Body of pancreas (tissue), 4 donors: ENCODE results near the gene GFOD1. TPM values are rescaled to one million over a fixed set of nuclear protein-coding genes. Genes with fewer than 3 reads are reported as not detected.

Source experiments
- ATAC-seq: fragments of 150-250 bp; one replicate; pipeline ENCODE4 v1.9.1; 2016
- DNase-seq, 4 donors: peaks; one replicate each; pipeline ENCODE4 v3.0.0-alpha.2; 2019
- H3K27ac ChIP-seq, 4 donors: fragments of 200-600 bp; sonication (generic); 1 replicate in 3 of 4; 2 replicates in 1 of 4; pipeline versions ENCODE4 v1.5.1 to v1.6.1; 2016 to 2019; ENCODE audit warnings: mild to moderate bottlenecking in 1 of 4, mixed read lengths in 1 of 4, moderate library complexity in 1 of 4
- H3K27me3 ChIP-seq, 2 donors: fragments of 200-600 bp; sonication (generic); one replicate each; pipeline ENCODE4 v1.6.0; 2016; ENCODE audit warnings: mild to moderate bottlenecking in 1 of 2
- H3K36me3 ChIP-seq, 2 donors: fragments of 200-600 bp; sonication (generic); replicated peaks in 1 of 2; 2 replicates each; pipeline ENCODE4 v1.5.1; 2016; ENCODE audit warnings: low read depth in 2 of 2; ENCODE audit not compliant: insufficient read depth in 1 of 2
- H3K4me1 ChIP-seq: fragments of 200-600 bp; sonication (generic); one replicate; pipeline ENCODE4 v1.6.0; 2016
- H3K4me3 ChIP-seq, 2 donors: fragments of 200-600 bp; sonication (generic); 1 replicate in 1 of 2; 2 replicates in 1 of 2; pipeline ENCODE4 v1.5.1; 2016 to 2019
- H3K9me3 ChIP-seq, 3 donors: fragments of 200-600 bp; sonication (generic); 1 replicate in 2 of 3; 2 replicates in 1 of 3; pipeline ENCODE4 v1.5.1; 2016
- POLR2A ChIP-seq, 3 donors: fragments of 450-650 bp; IDR thresholded peaks; one replicate each; pipeline ENCODE4 v1.6.1; 2016; ENCODE audit warnings: antibody characterized with exemption in 3 of 3, mild to moderate bottlenecking in 2 of 3
- WGBS, 2 donors: methylation state at CpG; one replicate each; pipeline ENCODE4 v1.1.5; 2017; 5-methylcytosine and 5-hydroxymethylcytosine counted together
- intact Hi-C: fragments of 100-400 bp; cut with DNase I; formaldehyde crosslinking; loops from one replicate; pipeline ENCODE4 v1.15.1; 2023
- total RNA-seq, 2 donors: library from RNA; depleted of rRNA; stranded (reverse); fragments of >200 nt; gene quantifications; one replicate each; pipeline ENCODE4 v1.1.0, GENCODE V29; 2016
- TF ChIP-seq, protein P1 (sequence below), 7 experiments: fragments of 450-650 bp in 4 of 7; fragments of 200-600 bp in 3 of 7; sonication (generic) in 3 of 7; IDR thresholded peaks; one replicate each; pipeline ENCODE4 v1.5.1; 2016 to 2019; ENCODE audit warnings: antibody characterized with exemption in 7 of 7

GFOD1 gene
- total RNA-seq, 2 donors from 2014 or later = 4.3 to 5.2 TPM

DNA sequence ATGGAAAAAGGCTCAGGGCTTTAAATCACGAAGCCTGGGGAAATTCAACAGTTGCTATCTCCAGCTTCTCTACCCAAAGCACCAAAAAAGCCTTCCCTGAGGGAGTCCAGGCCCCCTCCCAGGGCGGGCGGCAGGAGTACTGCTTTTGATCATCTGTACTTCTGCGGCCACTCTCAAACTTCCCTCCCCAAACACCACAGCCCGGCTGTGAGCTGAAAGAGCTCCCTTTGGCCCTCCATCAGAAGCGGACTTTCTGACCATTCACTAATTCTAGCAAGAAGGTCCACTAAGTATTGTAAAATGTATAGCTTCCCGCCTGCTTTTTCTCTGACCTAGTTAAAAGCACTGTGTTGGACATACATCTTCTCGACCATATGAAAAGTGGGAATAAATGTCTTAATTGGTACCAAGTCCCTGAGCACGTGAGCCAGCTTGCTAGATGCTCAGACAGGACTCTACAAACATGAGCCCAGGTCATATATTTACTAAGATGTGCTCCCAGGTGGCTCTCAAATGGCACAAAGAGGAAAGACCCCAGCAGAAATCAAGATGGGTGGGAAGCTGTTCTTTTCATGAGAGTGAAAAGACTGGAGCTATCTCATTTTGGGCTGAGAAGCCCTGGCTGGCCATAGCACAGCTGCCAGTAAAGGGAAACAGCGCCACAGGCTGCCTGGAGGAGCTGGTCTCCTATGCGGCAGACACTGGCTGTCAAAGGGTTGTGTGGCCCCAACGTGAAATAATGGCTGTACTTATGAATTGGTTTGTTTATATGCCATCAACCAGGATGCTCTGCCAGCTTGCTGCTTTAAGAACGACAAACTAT is 58.6 kb downstream of the GFOD1 start:
- H3K4me1 ChIP-seq = peaks cover 7% of the 10 kb centered on the region
- no peak overlapping the region for H3K27ac ChIP-seq
- no peak overlapping the region for H3K4me3 ChIP-seq
- H3K36me3 ChIP-seq = no peaks in the 10 kb centered on the region
- WGBS, 2 donors = 86 to 87% methylated on average over 13 of the region's 13 CpGs
- intact Hi-C loops = no loop called here
- DNase-seq (no peak), ATAC-seq (no peak)
- no peak for TF ChIP-seq POLR2A (IDR thresholded peaks at IDR 0.05)
- TF ChIP-seq, protein P1, sequence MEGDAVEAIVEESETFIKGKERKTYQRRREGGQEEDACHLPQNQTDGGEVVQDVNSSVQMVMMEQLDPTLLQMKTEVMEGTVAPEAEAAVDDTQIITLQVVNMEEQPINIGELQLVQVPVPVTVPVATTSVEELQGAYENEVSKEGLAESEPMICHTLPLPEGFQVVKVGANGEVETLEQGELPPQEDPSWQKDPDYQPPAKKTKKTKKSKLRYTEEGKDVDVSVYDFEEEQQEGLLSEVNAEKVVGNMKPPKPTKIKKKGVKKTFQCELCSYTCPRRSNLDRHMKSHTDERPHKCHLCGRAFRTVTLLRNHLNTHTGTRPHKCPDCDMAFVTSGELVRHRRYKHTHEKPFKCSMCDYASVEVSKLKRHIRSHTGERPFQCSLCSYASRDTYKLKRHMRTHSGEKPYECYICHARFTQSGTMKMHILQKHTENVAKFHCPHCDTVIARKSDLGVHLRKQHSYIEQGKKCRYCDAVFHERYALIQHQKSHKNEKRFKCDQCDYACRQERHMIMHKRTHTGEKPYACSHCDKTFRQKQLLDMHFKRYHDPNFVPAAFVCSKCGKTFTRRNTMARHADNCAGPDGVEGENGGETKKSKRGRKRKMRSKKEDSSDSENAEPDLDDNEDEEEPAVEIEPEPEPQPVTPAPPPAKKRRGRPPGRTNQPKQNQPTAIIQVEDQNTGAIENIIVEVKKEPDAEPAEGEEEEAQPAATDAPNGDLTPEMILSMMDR (IDR thresholded peaks at IDR 0.05) = no peak
- no peaks in the 10 kb centered on the region for H3K27me3 ChIP-seq
- no peaks in the 10 kb centered on the region for H3K9me3 ChIP-seq

DNA sequence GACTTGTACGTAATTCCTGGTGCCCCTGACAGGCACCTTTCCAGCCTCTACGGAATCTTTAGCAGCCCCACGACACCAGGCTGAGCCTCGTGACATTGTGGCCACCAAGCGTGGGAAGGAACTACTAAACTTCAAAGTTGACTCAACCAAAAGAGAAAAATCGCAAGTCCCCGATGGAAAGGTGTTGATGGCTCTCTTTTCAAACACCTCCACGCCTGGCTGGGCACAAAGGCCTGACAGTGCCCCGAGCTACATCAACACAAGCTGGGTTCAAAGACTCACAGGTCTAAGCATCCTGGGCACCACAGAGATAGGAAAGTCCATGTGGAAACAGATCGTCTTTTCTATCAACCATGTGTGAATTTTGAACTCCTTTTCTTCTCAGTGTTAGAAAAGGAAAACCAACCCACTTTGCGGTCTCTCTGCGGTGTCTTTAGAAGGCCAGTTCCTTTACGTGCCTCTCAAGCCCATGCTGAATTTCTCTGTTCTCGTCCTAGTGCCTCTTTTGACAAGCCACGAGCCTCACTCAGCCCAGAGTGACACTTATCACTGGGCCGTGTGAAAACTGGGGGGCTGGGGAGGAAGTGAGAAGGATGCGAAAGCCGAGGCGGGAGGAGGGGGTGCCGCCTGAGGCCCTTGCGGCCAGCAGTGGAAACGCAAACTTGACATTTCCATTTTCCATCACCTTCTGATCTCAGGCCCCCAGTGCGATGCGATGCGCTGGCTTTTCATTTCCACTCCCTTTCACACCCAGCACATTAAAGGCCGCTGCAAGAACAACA is 59.4 kb downstream of the GFOD1 start:
- no peak for TF ChIP-seq POLR2A (IDR thresholded peaks at IDR 0.05)
- TF ChIP-seq, protein P1 (IDR thresholded peaks at IDR 0.05) = no peak
- DNase-seq (peak in 1 of 4 donors; percentile 35), ATAC-seq (no peak)
- intact Hi-C loops = no loop called here
- no peak overlapping the region for H3K27ac ChIP-seq
- no peaks in the 10 kb centered on the region for H3K36me3 ChIP-seq
- H3K4me3 ChIP-seq = no peak overlapping the region
- 71 to 76% methylated on average over 26 of the region's 26 CpGs for WGBS, 2 donors
- peaks cover 7% of the 10 kb centered on the region for H3K4me1 ChIP-seq
- H3K9me3 ChIP-seq = no peaks in the 10 kb centered on the region
- H3K27me3 ChIP-seq = no peaks in the 10 kb centered on the region

GRCh38 chr6:13427316-13427715 is 60.1 kb downstream of the GFOD1 start:
- no peaks in the 10 kb centered on the region for H3K27me3 ChIP-seq
- DNase-seq = no peak
- no peaks in the 10 kb centered on the region for H3K9me3 ChIP-seq
- H3K4me1 ChIP-seq = peaks cover 12% of the 10 kb centered on the region
- intact Hi-C loops = no loop called here
- 80 to 85% methylated on average over 8 of the region's 8 CpGs for WGBS, 2 donors
- no peak overlapping the region for H3K27ac ChIP-seq
- TF ChIP-seq POLR2A (IDR thresholded peaks at IDR 0.05) = no peak
- TF ChIP-seq, protein P1 (IDR thresholded peaks at IDR 0.05) = no peak
- no peaks in the 10 kb centered on the region for H3K36me3 ChIP-seq
- no peak for ATAC-seq
- H3K4me3 ChIP-seq = no peak overlapping the region

GRCh38 chr6:13425943-13426931 is 61.2 kb downstream of the GFOD1 start:
- no peak overlapping the region for H3K4me3 ChIP-seq
- H3K27ac ChIP-seq = no peak overlapping the region
- DNase-seq (no peak), ATAC-seq (no peak)
- 91 to 95% methylated on average over 18 to 22 of the region's 22 CpGs for WGBS, 2 donors
- peaks cover 12% of the 10 kb centered on the region for H3K4me1 ChIP-seq
- intact Hi-C loops = no loop called here
- H3K27me3 ChIP-seq = no peaks in the 10 kb centered on the region
- no peaks in the 10 kb centered on the region for H3K36me3 ChIP-seq
- TF ChIP-seq, protein P1 (IDR thresholded peaks at IDR 0.05) = no peak
- no peak for TF ChIP-seq POLR2A (IDR thresholded peaks at IDR 0.05)
- no peaks in the 10 kb centered on the region for H3K9me3 ChIP-seq
